H1 (cell line): ENCODE results near the gene JAM2. TPM values are rescaled to one million over a fixed set of nuclear protein-coding genes. Genes with fewer than 3 reads are reported as not detected.

Experiments
- CTCF ChIA-PET: fragments of 300-600 bp; sonication (Branson Sonifier 250); formaldehyde crosslinking; loops from one replicate; lab custom pipeline; 2021; ENCODE audit not compliant: partially characterized antibody; lab: Charles Lee
- POLR2A ChIA-PET: fragments of 300-600 bp; sonication (Branson Sonifier 250); formaldehyde crosslinking; loops from one replicate; lab custom pipeline; 2021; ENCODE audit warnings: inconsistent platforms; ENCODE audit not compliant: partially characterized antibody; lab: Charles Lee
- DNase-seq, 2 experiments: peaks; one replicate each; pipeline versions ENCODE4 v3.0.0 to v3.0.0-alpha.2; 2010 to 2022; ENCODE audit warnings: low spot score in 2 of 2, low read depth in 1 of 2, mixed read lengths in 1 of 2
- FAIRE-seq: peaks from 2 replicates; lab custom pipeline; 2011; peaks lifted over from hg19 to GRCh38; lab: Jason Lieb, UNC
- H2AFZ ChIP-seq: 2 replicates; pipeline ENCODE4 v1.8.1; 2012; ENCODE audit warnings: low read length, inconsistent platforms
- H2AK5ac ChIP-seq: 2 replicates; pipeline ENCODE4 v1.6.1; 2013; ENCODE audit warnings: low read depth, low read length
- H2BK120ac ChIP-seq: replicated peaks from 2 replicates; pipeline ENCODE3; 2013; ENCODE audit warnings: low read depth, low read length, inconsistent platforms
- H2BK12ac ChIP-seq: 2 replicates; pipeline ENCODE4 v1.6.1; 2013; ENCODE audit warnings: low read depth, low read length
- H2BK15ac ChIP-seq: 2 replicates; pipeline ENCODE4 v1.6.1; 2013; ENCODE audit warnings: low read length
- H2BK20ac ChIP-seq: 2 replicates; pipeline ENCODE4 v1.6.1; 2013; ENCODE audit warnings: low read length
- H2BK5ac ChIP-seq: 2 replicates; pipeline ENCODE4 v1.6.1; 2013; ENCODE audit warnings: low read depth, low read length
- H3K14ac ChIP-seq: 2 replicates; pipeline ENCODE4 v1.6.1; 2013; ENCODE audit warnings: inconsistent platforms; ENCODE audit not compliant: insufficient read length
- H3K18ac ChIP-seq: 2 replicates; pipeline ENCODE4 v1.6.1; 2013; ENCODE audit warnings: low read length; ENCODE audit errors: extremely low read depth
- H3K23ac ChIP-seq: 2 replicates; pipeline ENCODE4 v1.6.1; 2013; ENCODE audit warnings: inconsistent platforms; ENCODE audit not compliant: insufficient read length
- H3K23me2 ChIP-seq: 2 replicates; pipeline ENCODE4 v1.6.1; 2013; ENCODE audit warnings: low read depth, low read length
- H3K27ac ChIP-seq: 2 replicates; pipeline ENCODE4 v1.6.1; 2011; ENCODE audit warnings: low read depth, low read length, inconsistent platforms
- H3K27me3 ChIP-seq, 4 experiments: replicated peaks in 1 of 4; 1 replicate in 1 of 4; 2 replicates in 3 of 4; pipeline versions ENCODE4 v1.6.1 to v1.8.1; 2011 to 2013; ENCODE audit warnings: low read length in 3 of 4, mild to moderate bottlenecking in 3 of 4, inconsistent platforms in 2 of 4, mixed read lengths in 2 of 4, moderate library complexity in 1 of 4; ENCODE audit not compliant: control insufficient read depth in 3 of 4, insufficient read depth in 3 of 4; ENCODE audit errors: extremely low read depth in 1 of 4
- H3K36me3 ChIP-seq, 4 experiments: 2 replicates each; pipeline versions ENCODE4 v1.6.1 to v1.8.1; 2011 to 2013; ENCODE audit warnings: mild to moderate bottlenecking in 4 of 4, low read length in 3 of 4, moderate library complexity in 2 of 4, control low read depth in 1 of 4, inconsistent platforms in 1 of 4; ENCODE audit not compliant: insufficient read depth in 4 of 4, control insufficient read depth in 2 of 4
- H3K4ac ChIP-seq: replicated peaks from 2 replicates; pipeline ENCODE3; 2013; ENCODE audit warnings: low read length, low read depth, mixed read lengths, inconsistent platforms; ENCODE audit not compliant: insufficient read length
- H3K4me1 ChIP-seq, 4 experiments: replicated peaks in 1 of 4; 1 replicate in 1 of 4; 2 replicates in 3 of 4; pipeline versions ENCODE4 v1.6.1 to v1.8.1; 2011 to 2013; ENCODE audit warnings: low read length in 3 of 4, inconsistent platforms in 2 of 4, mixed read lengths in 1 of 4; ENCODE audit not compliant: insufficient read depth in 4 of 4, control insufficient read depth in 3 of 4
- H3K4me2 ChIP-seq, 2 experiments: 2 replicates each; pipeline versions ENCODE4 v1.6.1 to v1.8.1; 2011 to 2013; ENCODE audit warnings: low read depth in 2 of 2, low read length in 2 of 2, control low read depth in 1 of 2, inconsistent platforms in 1 of 2, mild to moderate bottlenecking in 1 of 2; ENCODE audit not compliant: insufficient read depth in 1 of 2
- H3K4me3 ChIP-seq, 4 experiments: fragments of 200-600, 300-600 bp in 1 of 4; sonication (generic), shearing (Covaris generic), sonication (Bioruptor Twin) in 1 of 4; 2 replicates each; pipeline versions ENCODE4 v1.5.1 to v1.8.1; 2011 to 2016; ENCODE audit warnings: low read length in 4 of 4, low read depth in 3 of 4, control low read depth in 2 of 4, inconsistent platforms in 2 of 4, mild to moderate bottlenecking in 2 of 4, mixed read lengths in 1 of 4, moderate library complexity in 1 of 4; ENCODE audit not compliant: insufficient read depth in 2 of 4; ENCODE audit errors: extremely low read depth in 1 of 4
- H3K56ac ChIP-seq: replicated peaks from 2 replicates; pipeline ENCODE3; 2013; ENCODE audit warnings: low read depth, mild to moderate bottlenecking, mixed read lengths, low read length, inconsistent platforms; ENCODE audit not compliant: insufficient read length
- H3K79me1 ChIP-seq: 2 replicates; pipeline ENCODE4 v1.6.1; 2013; ENCODE audit warnings: low read depth, low read length, control low read depth
- H3K79me2 ChIP-seq, 2 experiments: 2 replicates each; pipeline versions ENCODE4 v1.6.1 to v1.8.1; 2012 to 2013; ENCODE audit warnings: low read length in 2 of 2, mild to moderate bottlenecking in 2 of 2, inconsistent platforms in 1 of 2; ENCODE audit not compliant: insufficient read depth in 2 of 2, control insufficient read depth in 1 of 2
- H3K9ac ChIP-seq, 4 experiments: replicated peaks in 1 of 4; 1 replicate in 1 of 4; 2 replicates in 3 of 4; pipeline versions ENCODE4 v1.6.1 to v1.8.1; 2011 to 2013; ENCODE audit warnings: low read depth in 3 of 4, low read length in 3 of 4, control low read depth in 2 of 4, mild to moderate bottlenecking in 2 of 4, moderate library complexity in 2 of 4, inconsistent platforms in 1 of 4; ENCODE audit errors: extremely low read depth in 1 of 4
- H3K9me3 ChIP-seq, 2 experiments: 2 replicates each; pipeline versions ENCODE4 v1.6.1 to v1.8.1; 2012 to 2013; ENCODE audit warnings: mild to moderate bottlenecking in 2 of 2, moderate library complexity in 2 of 2, control low read depth in 1 of 2, inconsistent platforms in 1 of 2, low read depth in 1 of 2, low read length in 1 of 2, mixed read lengths in 1 of 2; ENCODE audit not compliant: insufficient read depth in 2 of 2
- H4K20me1 ChIP-seq, 2 experiments: replicated peaks in 1 of 2; 2 replicates each; pipeline versions ENCODE3 to v1.8.1; 2011 to 2013; ENCODE audit warnings: inconsistent platforms in 2 of 2, low read length in 2 of 2, mild to moderate bottlenecking in 1 of 2; ENCODE audit not compliant: insufficient read depth in 2 of 2, control insufficient read depth in 1 of 2
- H4K5ac ChIP-seq: 2 replicates; pipeline ENCODE4 v1.6.1; 2013; ENCODE audit warnings: low read length, low read depth, mixed read lengths, inconsistent platforms; ENCODE audit not compliant: insufficient read length
- H4K8ac ChIP-seq: 2 replicates; pipeline ENCODE4 v1.8.0; 2013; ENCODE audit warnings: mild to moderate bottlenecking, moderate library complexity, low read length, inconsistent platforms; ENCODE audit not compliant: insufficient read depth; ENCODE audit errors: extremely low read depth
- H4K91ac ChIP-seq: replicated peaks from 2 replicates; pipeline ENCODE3; 2013; ENCODE audit warnings: low read length, mixed read lengths, inconsistent platforms; ENCODE audit not compliant: insufficient read length
- BCL11A ChIP-seq, 2 experiments: IDR thresholded peaks; one replicate each; pipeline ENCODE4 v1.6.1; 2011; ENCODE audit warnings: low read depth in 2 of 2, low read length in 2 of 2, mild to moderate bottlenecking in 2 of 2
- BRCA1 ChIP-seq: IDR thresholded peaks from 2 replicates; pipeline ENCODE4 v1.6.1; 2012; ENCODE audit warnings: low read depth, low read length, improper control_type of control experiment
- CTBP2 ChIP-seq: IDR thresholded peaks from 2 replicates; pipeline ENCODE4 v1.7.0; 2011; ENCODE audit warnings: borderline replicate concordance, mild to moderate bottlenecking, moderate library complexity, mixed read lengths, low read length; ENCODE audit not compliant: insufficient read depth, insufficient read length
- EGR1 ChIP-seq: IDR thresholded peaks from 2 replicates; pipeline ENCODE4 v1.6.1; 2011; ENCODE audit warnings: low read depth, low read length, borderline replicate concordance
- EZH2 ChIP-seq: fragments of 200-600 bp; sonication (generic); IDR thresholded peaks from 2 replicates; pipeline ENCODE4 v1.7.1; 2012; ENCODE audit warnings: low read depth, mild to moderate bottlenecking, moderate library complexity, low read length, inconsistent platforms; ENCODE audit not compliant: severe bottlenecking
- JUN ChIP-seq: IDR thresholded peaks from 2 replicates; pipeline ENCODE4 v1.6.1; 2011; ENCODE audit warnings: low read depth, mild to moderate bottlenecking, improper control_type of control experiment, low read length
- KDM5A ChIP-seq: fragments of 200-600 bp; IDR thresholded peaks from 2 replicates; pipeline ENCODE4 v1.7.1; 2012; ENCODE audit warnings: mild to moderate bottlenecking, low read length, inconsistent platforms, mixed read lengths
- POU5F1 ChIP-seq: IDR thresholded peaks from 2 replicates; pipeline ENCODE4 v1.6.1; 2011; ENCODE audit warnings: low read depth, mild to moderate bottlenecking, low read length, moderate library complexity
- SAP30 ChIP-seq: fragments of 300-600 bp; sonication (generic); IDR thresholded peaks from 2 replicates; pipeline ENCODE4 v1.7.1; 2012; ENCODE audit warnings: low read length, moderate library complexity, mild to moderate bottlenecking, inconsistent platforms; ENCODE audit not compliant: insufficient read depth, insufficient replicate concordance
- SP4 ChIP-seq: IDR thresholded peaks from 2 replicates; pipeline ENCODE4 v1.6.1; 2012; ENCODE audit warnings: low read length, inconsistent platforms
- SRF ChIP-seq: IDR thresholded peaks from 2 replicates; pipeline ENCODE4 v1.6.1; 2011; ENCODE audit warnings: mild to moderate bottlenecking, low read depth, low read length, moderate library complexity
- SUZ12 ChIP-seq: fragments of 200-600 bp; sonication (generic); IDR thresholded peaks from 2 replicates; pipeline ENCODE4 v1.6.1; 2012; ENCODE audit warnings: mild to moderate bottlenecking, inconsistent platforms, low read length, moderate library complexity, mixed read lengths
- TCF12 ChIP-seq: IDR thresholded peaks from 2 replicates; pipeline ENCODE4 v1.6.1; 2011; ENCODE audit warnings: low read depth, mild to moderate bottlenecking, low read length
- ZNF274 ChIP-seq: IDR thresholded peaks from 2 replicates; pipeline ENCODE4 v1.7.0; 2012; ENCODE audit warnings: low read length, borderline replicate concordance; ENCODE audit errors: extremely low read depth
- WGBS, 2 experiments: shearing (Covaris generic) in 1 of 2; methylation state at CpG; one replicate each; pipeline versions ENCODE4 v1.1.6 to v1.1.7; 2013 to 2015; ENCODE audit warnings: low lambda C conversion rate in 2 of 2, mixed read lengths in 2 of 2, inconsistent platforms in 1 of 2, low coverage in 1 of 2, missing lambda C conversion rate in 1 of 2; ENCODE audit not compliant: insufficient replicate concordance in 2 of 2, insufficient coverage in 1 of 2, insufficient read length in 1 of 2; ENCODE audit errors: extremely low coverage in 1 of 2, missing lambda C conversion rate in 1 of 2; 5-methylcytosine and 5-hydroxymethylcytosine counted together
- polyA plus RNA-seq, 7 experiments: library from polyadenylated mRNA; depleted of rRNA in 3 of 7; stranded (reverse) in 5 of 7; unstranded in 2 of 7; fragments of >200 nt in 5 of 7; fragments of 200-250 nt in 2 of 7; gene quantifications; 1 replicate in 5 of 7; 2 replicates in 1 of 7; 4 replicates in 1 of 7; pipeline versions ENCODE4 v1.2.1 to v1.2.3, GENCODE V29; 2011 to 2013; ENCODE audit warnings: missing spikeins in 2 of 7, mixed read lengths in 2 of 7
- total RNA-seq: library from RNA; stranded (reverse); fragmentation: NEBNext Ultra II Directional; extraction: Animal tissue kit (Norgen Biotek cat#: 25700); gene quantifications from 2 replicates; pipeline ENCODE4 v1.2.1, GENCODE V29; 2021
- TF ChIP-seq, protein P1 (sequence below): IDR thresholded peaks from 2 replicates; pipeline ENCODE4 v1.6.1; 2011; ENCODE audit warnings: low read depth, mild to moderate bottlenecking, low read length; ENCODE audit not compliant: insufficient read depth

Gene JAM2
- total and polyA plus RNA-seq, 2 of the 8 experiments (the other 6 are each of a cell fraction or from before 2014, with no cell fraction given): 4.9 to 9.5 TPM

DNA sequence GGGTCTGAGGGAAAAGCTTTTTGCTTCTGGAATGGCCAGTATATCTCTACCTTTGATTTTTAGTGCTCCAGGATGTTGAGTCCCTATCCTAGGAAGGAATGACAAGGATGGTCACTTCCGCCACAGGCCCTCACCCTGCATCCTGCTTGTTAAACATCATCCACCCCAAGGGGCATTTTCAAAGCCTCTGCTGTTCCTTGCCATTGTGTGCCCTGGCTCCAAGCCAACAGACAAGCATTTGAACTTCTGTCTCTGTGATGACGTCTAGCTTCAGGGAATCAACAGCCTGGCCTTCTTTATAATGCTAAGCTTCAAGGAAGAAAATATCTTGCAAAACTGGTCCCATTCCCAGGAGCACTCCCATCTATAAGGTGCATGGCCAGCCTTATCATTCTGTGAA is 12.3 kb upstream of the JAM2 start:
- no peak overlapping the region for H3K4ac ChIP-seq
- no peaks in the 10 kb centered on the region; the same call in 1 of the 2 replicates for H3K23me2 ChIP-seq
- no peak overlapping the region for H3K14ac ChIP-seq
- no peak overlapping the region for H3K56ac ChIP-seq
- H4K20me1 ChIP-seq: no peaks in the 10 kb centered on the region
- H3K9ac ChIP-seq: no peak overlapping the region
- POLR2A ChIA-PET: no interaction called here
- no peak overlapping the region for H2AK5ac ChIP-seq
- H3K36me3 ChIP-seq: no peaks in the 10 kb centered on the region
- H3K27me3 ChIP-seq: no peaks in the 10 kb centered on the region
- no peak for DNase-seq
- H3K4me3 ChIP-seq: no peak overlapping the region
- no peak overlapping the region for H2BK15ac ChIP-seq
- H3K4me2 ChIP-seq: no peak overlapping the region
- H3K4me1 ChIP-seq: no peaks in the 10 kb centered on the region
- H3K18ac ChIP-seq: no peak overlapping the region
- no peaks in the 10 kb centered on the region for H3K9me3 ChIP-seq
- CTCF ChIA-PET: interaction anchor here (0.5 to 2.5 kb wide), 7 partner anchors 14 to 178 kb away, joined by 3 to 12 read pairs (median 4); no protein-coding TSS in a partner anchor
- no peak for FAIRE-seq
- H3K23ac ChIP-seq: no peak overlapping the region
- H2BK5ac ChIP-seq: no peak overlapping the region
- H2BK120ac ChIP-seq: no peak overlapping the region
- no peak overlapping the region for H2BK12ac ChIP-seq
- no peaks in the 10 kb centered on the region for H3K79me1 ChIP-seq
- no peak overlapping the region for H2AFZ ChIP-seq
- H2BK20ac ChIP-seq: no peak overlapping the region
- no peak overlapping the region for H4K5ac ChIP-seq
- 78% methylated on average over 2 of the region's 2 CpGs; no CpG with 5 or more reads in 1 of the 2 experiments for WGBS, 2 experiments
- H4K8ac ChIP-seq: no peak overlapping the region
- TF ChIP-seq BRCA1: no peak
- TF ChIP-seq EZH2: no peak
- TF ChIP-seq, protein P1, sequence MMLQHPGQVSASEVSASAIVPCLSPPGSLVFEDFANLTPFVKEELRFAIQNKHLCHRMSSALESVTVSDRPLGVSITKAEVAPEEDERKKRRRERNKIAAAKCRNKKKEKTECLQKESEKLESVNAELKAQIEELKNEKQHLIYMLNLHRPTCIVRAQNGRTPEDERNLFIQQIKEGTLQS: no peak
- TF ChIP-seq ZNF274: no peak
- no peak for TF ChIP-seq SP4
- no peak for TF ChIP-seq EGR1
- TF ChIP-seq SAP30: no peak
- TF ChIP-seq TCF12: no peak
- no peak for TF ChIP-seq JUN
- no peak for TF ChIP-seq SUZ12
- no peak for TF ChIP-seq SRF
- TF ChIP-seq KDM5A: no peak
- no peak for TF ChIP-seq CTBP2
- TF ChIP-seq BCL11A (IDR thresholded peaks at IDR 0.05; ENCODE audit: low read depth in 2 of 2, low read length in 2 of 2): no peak
- TF ChIP-seq POU5F1: no peak
- H4K91ac ChIP-seq: no peak overlapping the region
- H3K27ac ChIP-seq: no peak overlapping the region
- H3K79me2 ChIP-seq: no peaks in the 10 kb centered on the region
